Ovary (tissue), 9 donors: ENCODE results near the gene RRP8. TPM values are rescaled to one million over a fixed set of nuclear protein-coding genes. Genes with fewer than 3 reads are reported as not detected.

Source experiments
- DNase-seq, 5 donors: peaks; one replicate each; pipeline ENCODE4 v3.0.0-alpha.2; 2019 to 2020
- H3K27ac ChIP-seq, 2 donors: fragments of 200-600 bp; one replicate each; pipeline versions ENCODE4 v1.5.1 to v1.8.0; 2019 to 2022
- H3K27me3 ChIP-seq: fragments of 200-600 bp; one replicate; pipeline ENCODE4 v1.8.0; 2022
- H3K36me3 ChIP-seq: fragments of 200-600 bp; sonication (generic); one replicate; pipeline ENCODE4 v1.5.1; 2019
- H3K4me1 ChIP-seq: one replicate; pipeline ENCODE4 v1.8.1; 2013; ENCODE audit warnings: mild to moderate bottlenecking, moderate library complexity; ENCODE audit not compliant: insufficient read depth
- H3K4me3 ChIP-seq: fragments of 200-600 bp; sonication (generic); one replicate; pipeline ENCODE4 v1.5.1; 2017
- H3K9me3 ChIP-seq, 2 donors: fragments of 200-600 bp in 1 of 2; sonication (generic) in 1 of 2; one replicate each; pipeline versions ENCODE4 v1.5.1 to v1.8.1; 2013 to 2019; ENCODE audit warnings: mild to moderate bottlenecking in 1 of 2, moderate library complexity in 1 of 2
- CTCF ChIP-seq, 3 donors: fragments of 450-650 bp in 2 of 3; fragments of 200-600 bp in 1 of 3; IDR thresholded peaks; one replicate each; pipeline versions ENCODE4 v1.5.1 to v1.8.0; 2016 to 2022; ENCODE audit warnings: antibody characterized with exemption in 3 of 3, mild to moderate bottlenecking in 1 of 3
- EP300 ChIP-seq: sonication (generic); formaldehyde crosslinking; IDR thresholded peaks from one replicate; pipeline ENCODE4 v1.6.1; 2017; ENCODE audit warnings: antibody characterized with exemption
- POLR2A ChIP-seq: fragments of 450-650 bp; IDR thresholded peaks from one replicate; pipeline ENCODE4 v1.6.1; 2017; ENCODE audit warnings: antibody characterized with exemption, mild to moderate bottlenecking, moderate library complexity
- WGBS, 3 donors: extraction: QIAGEN DNeasy Blood & Tissue Kit in 1 of 3; methylation state at CpG; one replicate each; pipeline versions ENCODE4 v1.1.5 to v1.1.7; 2013 to 2017; 5-methylcytosine and 5-hydroxymethylcytosine counted together
- intact Hi-C, 4 donors: fragments of 100-400 bp; cut with DNase I; formaldehyde crosslinking; loops; one replicate each; pipeline versions ENCODE4 v1.11.0 to v1.15.1; 2022 to 2023
- polyA plus RNA-seq, 2 donors: library from polyadenylated mRNA; stranded (reverse); fragments of 200-250 nt in 1 of 2; fragments of 350-450 nt in 1 of 2; fragmentation: Illumina TruSeq in 1 of 2; extraction: RNeasy Lipid Tissue Mini Kit (QIAGEN cat#74804) in 1 of 2; gene quantifications; one replicate each; pipeline ENCODE4 v1.2.3, GENCODE V29; 2013 to 2014
- total RNA-seq, 7 donors: library from RNA; depleted of rRNA in 2 of 7; stranded (reverse); fragments of >200 nt in 2 of 7; fragmentation: NEBNext Ultra II Directional in 3 of 7; extraction: Animal tissue kit (Norgen Biotek cat#: 25700) in 3 of 7; gene quantifications; one replicate each; pipeline versions ENCODE4 v1.1.0 to v1.2.4, GENCODE V29; 2016 to 2023
- donor health status: DM: no; HTN: no; CAD: no; lungs with moderate emphysema.
- donor health status: DM: no; HTN: no; CAD: no.
- donor health status: Bipolar disorder and iron deficiency.
- donor health status: DM: yes; HTN: yes; CAD: no.
- donor health status: DM: no; HTN: no; CAD: no.
- donor health status: DM: yes; HTN: yes; CAD: no.

Gene RRP8
- total and polyA plus RNA-seq, 9 donors, result 8.2 to 32.7 (median 17.1) TPM

GRCh38 chr11:6598555-6598954 lies 4.9 kb downstream of the RRP8 start:
- TF ChIP-seq CTCF (IDR thresholded peaks at IDR 0.05), result no peak
- no peaks in the 10 kb centered on the region for H3K27me3 ChIP-seq
- WGBS, 3 donors, result 90 to 96% (median 91%) methylated on average over 3 of the region's 3 CpGs
- H3K27ac ChIP-seq, result no peak overlapping the region
- DNase-seq, result no peak
- no peaks in the 10 kb centered on the region for H3K36me3 ChIP-seq
- H3K9me3 ChIP-seq, result no peaks in the 10 kb centered on the region
- H3K4me1 ChIP-seq, result peaks cover 8% of the 10 kb centered on the region
- no peak overlapping the region for H3K4me3 ChIP-seq
- intact Hi-C loops, result no loop called here

GRCh38 chr11:6596239-6596877 lies 7.1 kb downstream of the RRP8 start:
- no peak for TF ChIP-seq POLR2A
- TF ChIP-seq CTCF (IDR thresholded peaks at IDR 0.05), result no peak
- no peak for TF ChIP-seq EP300
- 32 to 47% (median 40%) methylated on average over 5 of the region's 5 CpGs for WGBS, 3 donors
- H3K36me3 ChIP-seq, result no peaks in the 10 kb centered on the region
- no peaks in the 10 kb centered on the region for H3K27me3 ChIP-seq
- intact Hi-C loops, result no loop called here
- H3K4me1 ChIP-seq, result no peaks in the 10 kb centered on the region
- no peaks in the 10 kb centered on the region for H3K9me3 ChIP-seq
- no peak overlapping the region for H3K27ac ChIP-seq
- no peak for DNase-seq
- H3K4me3 ChIP-seq, result no peak overlapping the region

GRCh38 chr11:6594142-6594768 lies 9.2 kb downstream of the RRP8 start:
- no peaks in the 10 kb centered on the region for H3K36me3 ChIP-seq
- WGBS, 3 donors, result 88 to 94% (median 90%) methylated on average over 3 of the region's 3 CpGs
- TF ChIP-seq CTCF (IDR thresholded peaks at IDR 0.05), result no peak
- TF ChIP-seq POLR2A, result no peak
- TF ChIP-seq EP300, result no peak
- H3K27me3 ChIP-seq, result no peaks in the 10 kb centered on the region
- H3K9me3 ChIP-seq, result no peaks in the 10 kb centered on the region
- no peaks in the 10 kb centered on the region for H3K4me1 ChIP-seq
- no peak for DNase-seq
- no peak overlapping the region for H3K4me3 ChIP-seq
- intact Hi-C loops, result no loop called here
- no peak overlapping the region for H3K27ac ChIP-seq

- 96% methylated on average over 1 of the region's 1 CpG for WGBS, 3 donors
- Histone ChIP-seq H3K4me1 (no peaks in the 10 kb centered on the region), H3K4me3 (no peak overlapping the region), H3K9me3 (no peaks in the 10 kb centered on the region), H3K27ac (no peak overlapping the region), H3K36me3 (no peaks in the 10 kb centered on the region), H3K27me3 (no peaks in the 10 kb centered on the region)
- no peak for DNase-seq
- intact Hi-C loops, result no loop called here
- TF ChIP-seq CTCF (IDR thresholded peaks at IDR 0.05) (no peak), EP300 (no peak), POLR2A (no peak)
Observed at GRCh38 chr11:6588018-6588417, 15.4 kb downstream of the RRP8 start.
